GM12878 (cell line): ENCODE measurements around the gene HIBCH. TPM values are rescaled to one million over a fixed set of nuclear protein-coding genes. Genes with fewer than 3 reads are reported as not detected.

ENCODE experiments used
- ATAC-seq: fragments of 200-7000 bp; cut with Tn5 transposase; 3 replicates; pipeline ENCODE4 v1.9.1; 2020; ENCODE audit warnings: mild to moderate bottlenecking, moderate library complexity
- BruUV-seq: library from RNA; stranded (reverse); fragments of 400-500 nt; replicated peaks from 2 replicates; lab custom pipeline; 2021; lab: Mats Ljungman, UMichigan
- CTCF ChIA-PET: fragments of 300-600 bp; sonication (Branson Sonifier 250); formaldehyde crosslinking; extraction: SDS; loops from one replicate; lab custom pipeline; 2021; ENCODE audit warnings: inconsistent platforms; lab: Yijun Ruan, JAX
- POLR2A ChIA-PET: fragments of 350-600 bp; formaldehyde crosslinking; extraction: SDS; loops from one replicate; lab custom pipeline; 2021; ENCODE audit warnings: inconsistent platforms; lab: Charles Lee
- RAD21 ChIA-PET: fragments of 300-600 bp; sonication (Branson Sonifier 250); formaldehyde crosslinking; loops from one replicate; lab custom pipeline; 2023; ENCODE audit warnings: antibody characterized with exemption; ENCODE audit not compliant: unreplicated experiment; lab: Charles Lee
- SMC1A ChIA-PET: fragments of 300-600 bp; sonication (Branson Sonifier 250); formaldehyde crosslinking; loops from one replicate; lab custom pipeline; 2023; ENCODE audit not compliant: unreplicated experiment, uncharacterized antibody; lab: Charles Lee
- DNase-seq: peaks from one replicate; pipeline ENCODE4 v3.0.0-alpha.2; 2011; ENCODE audit warnings: low read depth, low spot score
- FAIRE-seq: peaks from 3 replicates; lab custom pipeline; 2011; peaks lifted over from hg19 to GRCh38; lab: Jason Lieb, UNC
- H2AFZ ChIP-seq: 2 replicates; pipeline ENCODE4 v1.6.0; 2011; ENCODE audit warnings: low read depth, low read length, control low read depth; ENCODE audit not compliant: control insufficient read depth
- H3K27ac ChIP-seq: 2 replicates; pipeline ENCODE4 v1.5.1; 2011; ENCODE audit warnings: control low read depth; ENCODE audit not compliant: control insufficient read depth, insufficient read depth
- H3K27me3 ChIP-seq, 2 experiments: replicated peaks in 1 of 2; 2 replicates each; pipeline versions ENCODE4 v1.6.0 to v1.6.1; 2011; ENCODE audit warnings: low read length in 1 of 2; ENCODE audit not compliant: control insufficient read depth in 2 of 2, insufficient read depth in 2 of 2
- H3K36me3 ChIP-seq, 2 experiments: 2 replicates each; pipeline ENCODE4 v1.5.1; 2011; ENCODE audit warnings: low read length in 1 of 2; ENCODE audit not compliant: control insufficient read depth in 2 of 2, insufficient read depth in 2 of 2
- H3K4me1 ChIP-seq: 2 replicates; pipeline ENCODE4 v1.6.1; 2011; ENCODE audit warnings: mild to moderate bottlenecking, low read length, moderate library complexity, mixed read lengths; ENCODE audit not compliant: control insufficient read depth, insufficient read depth
- H3K4me2 ChIP-seq: 2 replicates; pipeline ENCODE4 v1.6.0; 2011; ENCODE audit warnings: control low read depth; ENCODE audit not compliant: control insufficient read depth, insufficient read depth
- H3K4me3 ChIP-seq: fragments of 200-600 bp; sonication (generic); 2 replicates; pipeline ENCODE4 v1.5.1; 2016
- H3K79me2 ChIP-seq: 2 replicates; pipeline ENCODE4 v1.6.0; 2011; ENCODE audit warnings: low read length; ENCODE audit not compliant: control insufficient read depth, insufficient read depth
- H3K9ac ChIP-seq: 2 replicates; pipeline ENCODE4 v1.8.0; 2011; ENCODE audit warnings: low read length, control low read depth, mixed read lengths; ENCODE audit not compliant: control insufficient read depth, insufficient read depth
- H3K9me3 ChIP-seq: replicated peaks from 3 replicates; pipeline ENCODE4 v1.5.1; 2011; ENCODE audit warnings: mild to moderate bottlenecking, low read length; ENCODE audit not compliant: control insufficient read depth, insufficient read depth
- H4K20me1 ChIP-seq: 2 replicates; pipeline ENCODE4 v1.6.0; 2011; ENCODE audit not compliant: control insufficient read depth, insufficient read depth
- ASH2L ChIP-seq: fragments of 300-600, 200-600 bp; sonication (generic); IDR thresholded peaks from 2 replicates; pipeline ENCODE4 v1.6.1; 2017; ENCODE audit warnings: low read depth, mild to moderate bottlenecking, borderline replicate concordance
- BMI1 ChIP-seq: fragments of 450-650 bp; IDR thresholded peaks from 2 replicates; pipeline ENCODE4 v1.6.1; 2016; ENCODE audit warnings: mild to moderate bottlenecking, moderate library complexity, borderline replicate concordance
- CHD2 ChIP-seq: IDR thresholded peaks from 2 replicates; pipeline ENCODE4 v1.6.1; 2011; ENCODE audit warnings: low read depth, low read length, improper control_type of control experiment, borderline replicate concordance
- CREB1 ChIP-seq: IDR thresholded peaks from 2 replicates; pipeline ENCODE4 v1.6.1; 2012; ENCODE audit warnings: low read depth, mild to moderate bottlenecking, inconsistent platforms
- EZH2 ChIP-seq: IDR thresholded peaks from 2 replicates; pipeline ENCODE4 v1.6.1; 2012; ENCODE audit warnings: low read depth, mild to moderate bottlenecking, control low read depth, inconsistent platforms, low read length, borderline replicate concordance; ENCODE audit not compliant: control insufficient read depth
- IRF5 ChIP-seq: fragments of 450-650 bp; IDR thresholded peaks from 2 replicates; pipeline ENCODE4 v1.6.1; 2017; ENCODE audit warnings: borderline replicate concordance
- NR2C1 ChIP-seq: fragments of 450-650 bp; IDR thresholded peaks from 2 replicates; pipeline ENCODE4 v1.6.1; 2017; ENCODE audit warnings: antibody characterized with exemption, mild to moderate bottlenecking, moderate library complexity
- PBX3 ChIP-seq: IDR thresholded peaks from 2 replicates; pipeline ENCODE4 v1.6.1; 2011; ENCODE audit warnings: mild to moderate bottlenecking, low read depth, low read length, moderate library complexity; ENCODE audit not compliant: insufficient replicate concordance
- POU2F2 ChIP-seq: IDR thresholded peaks from 3 replicates; pipeline ENCODE4 v1.6.1; 2011; ENCODE audit warnings: low read depth, mild to moderate bottlenecking, low read length, borderline replicate concordance
- RAD51 ChIP-seq: fragments of 450-650 bp; IDR thresholded peaks from 2 replicates; pipeline ENCODE4 v1.6.1; 2016; ENCODE audit warnings: moderate library complexity, mild to moderate bottlenecking, inconsistent platforms
- SMAD5 ChIP-seq: IDR thresholded peaks from 2 replicates; pipeline ENCODE4 v1.6.1; 2016; ENCODE audit warnings: antibody characterized with exemption, low read depth
- SMARCA5 ChIP-seq: fragments of 450-650 bp; IDR thresholded peaks from 2 replicates; pipeline ENCODE4 v1.6.1; 2017; ENCODE audit warnings: mild to moderate bottlenecking
- SPI1 ChIP-seq: IDR thresholded peaks from 2 replicates; pipeline ENCODE4 v1.6.1; 2011; ENCODE audit warnings: low read depth, mild to moderate bottlenecking, low read length, moderate library complexity, borderline replicate concordance; ENCODE audit not compliant: insufficient read depth
- STAT1 ChIP-seq: fragments of 450-650 bp; conservative IDR thresholded peaks from 2 replicates; pipeline ENCODE4 v1.6.1; 2014; ENCODE audit warnings: antibody characterized with exemption, mild to moderate bottlenecking
- TARDBP ChIP-seq: IDR thresholded peaks from 2 replicates; pipeline ENCODE4 v1.6.1; 2016; ENCODE audit warnings: borderline replicate concordance
- TCF3 ChIP-seq: IDR thresholded peaks from 2 replicates; pipeline ENCODE4 v1.6.1; 2012; ENCODE audit warnings: low read depth, mild to moderate bottlenecking, low read length, borderline replicate concordance; ENCODE audit not compliant: insufficient read depth
- ZBED1 ChIP-seq: IDR thresholded peaks from 2 replicates; pipeline ENCODE4 v1.6.1; 2016; ENCODE audit warnings: borderline replicate concordance
- ZNF217 ChIP-seq: fragments of 450-650 bp; IDR thresholded peaks from 2 replicates; pipeline ENCODE4 v1.6.1; 2017; ENCODE audit warnings: antibody characterized with exemption, mild to moderate bottlenecking
- WGBS: methylation state at CpG from one replicate; pipeline ENCODE4 v1.1.6; 2016; ENCODE audit warnings: low lambda C conversion rate; ENCODE audit not compliant: insufficient replicate concordance, insufficient coverage; ENCODE audit errors: missing lambda C conversion rate; 5-methylcytosine and 5-hydroxymethylcytosine counted together
- in situ Hi-C: fragments of 300-500 bp; cut with MboI; formaldehyde crosslinking; loops from 9 replicates; pipeline ENCODE4 v1.14.3; 2018; ENCODE audit warnings: mixed read lengths
- intact Hi-C: fragments of 100-400 bp; cut with micrococcal nuclease; formaldehyde crosslinking; loops from one replicate; pipeline ENCODE4 v1.14.2; 2022; ENCODE audit not compliant: unreplicated experiment
- polyA plus RNA-seq, 11 experiments: library from polyadenylated mRNA; depleted of rRNA in 4 of 11; unstranded in 6 of 11; stranded (reverse) in 5 of 11; fragments of >200 nt; fragmentation: Nextera tagmentation in 4 of 11; fragmentation: Illumina TruSeq in 1 of 11; extraction: Ambion mirVana in 4 of 11; extraction: Trizol in 1 of 11; gene quantifications; 1 replicate in 1 of 11; 2 replicates in 10 of 11; pipeline versions ENCODE4 v1.2.1 to v1.2.3, GENCODE V29; 2011 to 2016; ENCODE audit warnings: inconsistent platforms in 2 of 11, missing spikeins in 2 of 11, low read depth in 1 of 11
- total RNA-seq, 4 experiments: library from RNA; depleted of rRNA in 3 of 4; stranded (reverse); fragments of >200 nt in 3 of 4; fragmentation: Illumina TruSeq in 1 of 4; extraction: Trizol in 1 of 4; gene quantifications; 2 replicates each; pipeline versions ENCODE4 v1.2.1 to v1.2.3, GENCODE V29; 2013 to 2021
- TF ChIP-seq, protein P1 (sequence below): fragments of 450-650 bp; formaldehyde crosslinking; IDR thresholded peaks from 2 replicates; pipeline ENCODE4 v1.4.0; 2020; ENCODE audit warnings: mild to moderate bottlenecking, moderate library complexity

The HIBCH gene
- total and polyA plus RNA-seq, 10 of the 15 experiments (the other 5 are each of a cell fraction or from before 2014, with no cell fraction given), result 22.3 to 81.0 (median 37.4) TPM

DNA sequence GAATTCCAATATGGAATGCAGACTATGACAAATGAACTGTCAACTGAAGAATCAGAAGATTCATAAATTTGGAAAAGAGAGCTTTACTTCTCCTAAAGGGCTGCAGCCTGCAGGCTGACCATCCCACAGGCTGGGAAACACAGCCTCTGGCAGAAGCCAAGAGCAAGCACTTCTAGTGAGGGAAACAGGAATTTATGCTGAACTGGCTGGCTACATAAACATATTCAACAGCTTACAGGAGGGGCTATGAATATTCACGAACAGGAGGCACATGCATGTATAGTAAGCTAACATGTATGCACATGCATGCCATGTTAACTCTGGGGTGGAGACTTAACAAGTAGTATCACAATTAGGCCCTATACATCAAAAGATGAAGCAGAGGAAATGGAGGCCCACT lies 17.6 kb downstream of the HIBCH start:
- CTCF ChIA-PET, result no interaction called here
- 96% methylated on average over 1 of the region's 1 CpG for WGBS
- H3K4me3 ChIP-seq, result no peak overlapping the region
- H3K4me2 ChIP-seq, result no peak overlapping the region
- POLR2A ChIA-PET, result no interaction called here
- in situ Hi-C loops, result no loop called here
- BruUV-seq, result no TSS peak
- DNase-seq, result no peak
- RAD21 ChIA-PET, result no interaction called here
- no peak for FAIRE-seq
- no peak overlapping the region for H3K27ac ChIP-seq
- intact Hi-C loops, result no loop called here
- H3K36me3 ChIP-seq, result peaks cover 0 to 4% of the 10 kb centered on the region in 2 experiments; a peak in 1 of 4 replicates
- no peaks in the 10 kb centered on the region for H3K4me1 ChIP-seq
- H3K9ac ChIP-seq, result no peak overlapping the region
- H3K79me2 ChIP-seq, result no peaks in the 10 kb centered on the region
- H2AFZ ChIP-seq, result no peak overlapping the region
- H3K9me3 ChIP-seq, result no peaks in the 10 kb centered on the region; the same call in 1 of the 3 replicates
- no peak for TF ChIP-seq BMI1
- TF ChIP-seq SMARCA5, result no peak
- TF ChIP-seq TCF3, result no peak
- TF ChIP-seq ZNF217, result no peak
- TF ChIP-seq POU2F2, result no peak
- no peak for TF ChIP-seq EZH2
- no peak for TF ChIP-seq NR2C1
- TF ChIP-seq, protein P1, sequence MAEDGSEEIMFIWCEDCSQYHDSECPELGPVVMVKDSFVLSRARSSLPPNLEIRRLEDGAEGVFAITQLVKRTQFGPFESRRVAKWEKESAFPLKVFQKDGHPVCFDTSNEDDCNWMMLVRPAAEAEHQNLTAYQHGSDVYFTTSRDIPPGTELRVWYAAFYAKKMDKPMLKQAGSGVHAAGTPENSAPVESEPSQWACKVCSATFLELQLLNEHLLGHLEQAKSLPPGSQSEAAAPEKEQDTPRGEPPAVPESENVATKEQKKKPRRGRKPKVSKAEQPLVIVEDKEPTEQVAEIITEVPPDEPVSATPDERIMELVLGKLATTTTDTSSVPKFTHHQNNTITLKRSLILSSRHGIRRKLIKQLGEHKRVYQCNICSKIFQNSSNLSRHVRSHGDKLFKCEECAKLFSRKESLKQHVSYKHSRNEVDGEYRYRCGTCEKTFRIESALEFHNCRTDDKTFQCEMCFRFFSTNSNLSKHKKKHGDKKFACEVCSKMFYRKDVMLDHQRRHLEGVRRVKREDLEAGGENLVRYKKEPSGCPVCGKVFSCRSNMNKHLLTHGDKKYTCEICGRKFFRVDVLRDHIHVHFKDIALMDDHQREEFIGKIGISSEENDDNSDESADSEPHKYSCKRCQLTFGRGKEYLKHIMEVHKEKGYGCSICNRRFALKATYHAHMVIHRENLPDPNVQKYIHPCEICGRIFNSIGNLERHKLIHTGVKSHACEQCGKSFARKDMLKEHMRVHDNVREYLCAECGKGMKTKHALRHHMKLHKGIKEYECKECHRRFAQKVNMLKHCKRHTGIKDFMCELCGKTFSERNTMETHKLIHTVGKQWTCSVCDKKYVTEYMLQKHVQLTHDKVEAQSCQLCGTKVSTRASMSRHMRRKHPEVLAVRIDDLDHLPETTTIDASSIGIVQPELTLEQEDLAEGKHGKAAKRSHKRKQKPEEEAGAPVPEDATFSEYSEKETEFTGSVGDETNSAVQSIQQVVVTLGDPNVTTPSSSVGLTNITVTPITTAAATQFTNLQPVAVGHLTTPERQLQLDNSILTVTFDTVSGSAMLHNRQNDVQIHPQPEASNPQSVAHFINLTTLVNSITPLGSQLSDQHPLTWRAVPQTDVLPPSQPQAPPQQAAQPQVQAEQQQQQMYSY (CRISPR knock-in tag), result no peak
- TF ChIP-seq CHD2, result no peak
- no peak for TF ChIP-seq ZBED1
- no peak for TF ChIP-seq PBX3
- TF ChIP-seq RAD51, result no peak
- no peak for TF ChIP-seq CREB1
- TF ChIP-seq SMAD5, result no peak
- TF ChIP-seq ASH2L, result no peak
- TF ChIP-seq TARDBP, result no peak
- TF ChIP-seq SPI1, result no peak
- no peak for TF ChIP-seq IRF5
- TF ChIP-seq STAT1, result no peak
- SMC1A ChIA-PET, result interaction anchor here (0.9 to 2.2 kb wide), 4 partner anchors 12 to 18 kb away, joined by 3 to 9 read pairs (median 4); no protein-coding TSS in a partner anchor
- H3K27me3 ChIP-seq, result no peaks in the 10 kb centered on the region
- ATAC-seq, result no peak
- no peaks in the 10 kb centered on the region for H4K20me1 ChIP-seq
